NOMO-1 treated with dmso at 0.1 percent for 144 hours (cell line): ENCODE measurements around the gene THOC1.
"Not testable (repeated sequence)": the region's sequence is repeated elsewhere in the genome, so short reads cannot be mapped to it uniquely, and the experiment has no call there.

ENCODE experiments used
- DNase-seq: peaks from one replicate; lab custom pipeline; 2025; ENCODE audit not compliant: unreplicated experiment; lab: John Stamatoyannopoulos, UW

Gene THOC1

GRCh38 chr18:267688-268552 is at the start of gene THOC1:
Gene THOC1, minus strand, starts transcription at chr18:268047. Its CDS starts 28 bp downstream, at chr18:268019.
- peak; percentile 79 for DNase-seq

- DNase-seq = no peak
Observed at GRCh38 chr18:317618-318017, 49.8 kb upstream of the THOC1 start.

- no peak for DNase-seq
Observed at GRCh38 chr18:316393-316792, 48.5 kb upstream of the THOC1 start.

- DNase-seq = no peak
Observed at GRCh38 chr18:313931-314330, 46.1 kb upstream of the THOC1 start.

GRCh38 chr18:312415-312814 is 44.6 kb upstream of the THOC1 start:
- no peak for DNase-seq

GRCh38 chr18:310042-310441 is 42.2 kb upstream of the THOC1 start:
- no peak for DNase-seq

- DNase-seq = not testable (repeated sequence)
Observed at GRCh38 chr18:308086-308485, 40.2 kb upstream of the THOC1 start.

- no peak for DNase-seq
Observed at GRCh38 chr18:306608-307255, 38.9 kb upstream of the THOC1 start.

- no peak for DNase-seq
Observed at GRCh38 chr18:305003-305501, 37.2 kb upstream of the THOC1 start.

GRCh38 chr18:303607-304006 is 35.8 kb upstream of the THOC1 start:
- no peak for DNase-seq

- no peak for DNase-seq
Observed at GRCh38 chr18:303011-303410, 35.2 kb upstream of the THOC1 start.

GRCh38 chr18:302097-302496 is 34.2 kb upstream of the THOC1 start:
- no peak for DNase-seq

GRCh38 chr18:297936-298335 is 30.1 kb upstream of the THOC1 start:
- no peak for DNase-seq

- no peak for DNase-seq
Observed at GRCh38 chr18:295756-296490, 28.1 kb upstream of the THOC1 start.

GRCh38 chr18:294566-294965 is 26.7 kb upstream of the THOC1 start:
- no peak for DNase-seq

GRCh38 chr18:293536-293935 is 25.7 kb upstream of the THOC1 start:
- DNase-seq = no peak

- DNase-seq = no peak
Observed at GRCh38 chr18:292271-292670, 24.4 kb upstream of the THOC1 start.

- DNase-seq = not testable (repeated sequence)
Observed at GRCh38 chr18:289970-290369, 22.1 kb upstream of the THOC1 start.

- DNase-seq = no peak
Observed at GRCh38 chr18:289026-289425, 21.2 kb upstream of the THOC1 start.

GRCh38 chr18:286515-287310 is 18.9 kb upstream of the THOC1 start:
- no peak for DNase-seq

GRCh38 chr18:285817-286216 is 18.0 kb upstream of the THOC1 start:
- DNase-seq = no peak
